Suprapubic skin (tissue), 4 donors: ENCODE results near the gene STRA6. TPM values are rescaled to one million over a fixed set of nuclear protein-coding genes. Genes with fewer than 3 reads are reported as not detected.

ENCODE experiments used
- DNase-seq, 2 donors: peaks; one replicate each; pipeline ENCODE4 v3.0.0-alpha.2; 2019; ENCODE audit warnings: low spot score in 2 of 2
- H3K27ac ChIP-seq: fragments of 200-600 bp; sonication (generic); one replicate; pipeline ENCODE4 v1.5.1; 2019
- H3K27me3 ChIP-seq: fragments of 200-600 bp; sonication (generic); one replicate; pipeline ENCODE4 v1.5.1; 2019
- H3K36me3 ChIP-seq: fragments of 200-600 bp; sonication (generic); one replicate; pipeline ENCODE4 v1.5.1; 2019
- H3K4me1 ChIP-seq: fragments of 200-600 bp; sonication (generic); one replicate; pipeline ENCODE4 v1.5.1; 2019
- H3K4me3 ChIP-seq: fragments of 200-600 bp; sonication (generic); one replicate; pipeline ENCODE4 v1.5.1; 2019; ENCODE audit warnings: mild to moderate bottlenecking
- H3K9me3 ChIP-seq: fragments of 200-600 bp; sonication (generic); one replicate; pipeline ENCODE4 v1.5.1; 2019
- CTCF ChIP-seq, 2 donors: fragments of 200-600 bp in 1 of 2; fragments of 450-650 bp in 1 of 2; sonication (generic) in 1 of 2; IDR thresholded peaks; one replicate each; pipeline ENCODE4 v1.5.1; 2016 to 2019; ENCODE audit warnings: antibody characterized with exemption in 2 of 2, mild to moderate bottlenecking in 1 of 2, moderate library complexity in 1 of 2
- EP300 ChIP-seq: sonication (generic); formaldehyde crosslinking; IDR thresholded peaks from one replicate; pipeline ENCODE4 v1.6.1; 2017; ENCODE audit warnings: antibody characterized with exemption
- POLR2A ChIP-seq, 2 donors: fragments of 450-650 bp; IDR thresholded peaks; one replicate each; pipeline ENCODE4 v1.6.1; 2017; ENCODE audit warnings: antibody characterized with exemption in 2 of 2, mild to moderate bottlenecking in 2 of 2, moderate library complexity in 2 of 2
- POLR2AphosphoS5 ChIP-seq, 3 donors: sonication (generic); formaldehyde crosslinking; IDR thresholded peaks; one replicate each; pipeline ENCODE4 v1.6.1; 2017; ENCODE audit warnings: antibody characterized with exemption in 3 of 3
- whole genome bisulfite sequencing: methylation state at CpG from one replicate; pipeline ENCODE4 v1.1.5; 2018; 5-methylcytosine and 5-hydroxymethylcytosine counted together
- total RNA-seq, 4 donors: library from RNA; depleted of rRNA; stranded (reverse); fragments of >200 nt; gene quantifications; one replicate each; pipeline ENCODE4 v1.1.0, GENCODE V29; 2016

The STRA6 gene
- total RNA-seq, 4 donors from 2014 or later: 0.26 to 0.39 TPM; not detected in 2

DNA sequence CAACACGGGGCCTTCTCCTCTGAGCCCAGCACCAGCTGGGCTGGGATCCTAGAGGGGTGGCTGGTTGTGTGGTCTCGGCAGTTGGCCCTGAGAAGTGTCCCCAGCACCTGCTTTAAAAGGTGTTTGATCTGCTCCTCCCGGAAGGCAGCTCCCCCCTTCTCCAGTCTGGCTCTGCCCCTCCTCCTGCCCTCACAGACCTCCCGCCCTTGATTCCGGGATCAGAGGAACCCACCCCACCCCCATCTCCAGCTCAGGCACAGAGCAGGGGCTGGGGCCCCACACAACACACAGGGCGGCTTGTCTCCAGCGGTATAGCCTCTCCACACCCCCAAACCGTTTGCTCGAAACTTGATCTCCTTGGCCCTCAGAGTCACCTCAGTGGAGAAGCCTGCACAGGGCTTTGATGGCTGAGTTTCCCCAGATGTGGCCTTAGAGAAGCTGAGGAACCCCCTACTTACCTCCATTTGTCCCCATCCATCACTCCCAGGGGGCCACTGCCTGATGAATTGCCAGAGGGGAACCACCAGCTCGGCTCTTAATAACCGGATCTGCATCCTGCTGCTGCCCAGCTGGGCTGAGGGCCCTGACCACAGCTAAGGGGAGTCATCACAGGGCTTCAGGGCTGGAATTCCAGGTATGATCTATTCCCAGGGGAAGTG, 6.4 kb upstream of the STRA6 start:
- H3K9me3 ChIP-seq: no peaks in the 10 kb centered on the region
- no peak overlapping the region for H3K27ac ChIP-seq
- 47% methylated on average over 9 of the region's 11 CpGs for WGBS
- H3K4me1 ChIP-seq: peaks cover under 1% of the 10 kb centered on the region
- TF ChIP-seq POLR2A (IDR thresholded peaks at IDR 0.05) (no peak), CTCF (IDR thresholded peaks at IDR 0.05) (no peak), POLR2AphosphoS5 (IDR thresholded peaks at IDR 0.05) (no peak), EP300 (no peak)
- no peaks in the 10 kb centered on the region for H3K36me3 ChIP-seq
- DNase-seq: no peak
- H3K27me3 ChIP-seq: peaks cover 18% of the 10 kb centered on the region
- H3K4me3 ChIP-seq: no peak overlapping the region

DNA sequence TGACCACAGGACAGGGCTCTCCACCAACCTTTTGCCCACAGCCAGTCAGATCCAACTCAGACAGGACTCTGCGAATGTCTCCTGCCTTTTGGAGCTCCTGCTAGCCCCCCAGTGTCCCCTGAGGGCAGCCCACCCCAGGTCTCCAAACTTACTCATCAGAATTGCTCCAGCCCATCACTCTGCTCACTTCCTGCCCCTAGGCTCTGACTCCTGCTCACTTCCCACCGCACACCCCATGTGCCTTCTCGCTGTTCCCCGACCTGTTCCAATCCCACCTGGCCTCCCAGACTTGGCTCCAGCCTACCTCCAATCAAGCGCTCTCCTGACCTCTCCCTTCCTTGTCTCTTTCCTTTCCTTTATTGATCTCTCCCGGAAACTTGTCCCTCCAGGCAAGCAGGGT, 5.9 kb upstream of the STRA6 start:
- WGBS: 42% methylated on average over 6 of the region's 6 CpGs
- TF ChIP-seq POLR2AphosphoS5 (IDR thresholded peaks at IDR 0.05) (no peak), CTCF (IDR thresholded peaks at IDR 0.05) (no peak), POLR2A (IDR thresholded peaks at IDR 0.05) (no peak), EP300 (no peak)

DNA sequence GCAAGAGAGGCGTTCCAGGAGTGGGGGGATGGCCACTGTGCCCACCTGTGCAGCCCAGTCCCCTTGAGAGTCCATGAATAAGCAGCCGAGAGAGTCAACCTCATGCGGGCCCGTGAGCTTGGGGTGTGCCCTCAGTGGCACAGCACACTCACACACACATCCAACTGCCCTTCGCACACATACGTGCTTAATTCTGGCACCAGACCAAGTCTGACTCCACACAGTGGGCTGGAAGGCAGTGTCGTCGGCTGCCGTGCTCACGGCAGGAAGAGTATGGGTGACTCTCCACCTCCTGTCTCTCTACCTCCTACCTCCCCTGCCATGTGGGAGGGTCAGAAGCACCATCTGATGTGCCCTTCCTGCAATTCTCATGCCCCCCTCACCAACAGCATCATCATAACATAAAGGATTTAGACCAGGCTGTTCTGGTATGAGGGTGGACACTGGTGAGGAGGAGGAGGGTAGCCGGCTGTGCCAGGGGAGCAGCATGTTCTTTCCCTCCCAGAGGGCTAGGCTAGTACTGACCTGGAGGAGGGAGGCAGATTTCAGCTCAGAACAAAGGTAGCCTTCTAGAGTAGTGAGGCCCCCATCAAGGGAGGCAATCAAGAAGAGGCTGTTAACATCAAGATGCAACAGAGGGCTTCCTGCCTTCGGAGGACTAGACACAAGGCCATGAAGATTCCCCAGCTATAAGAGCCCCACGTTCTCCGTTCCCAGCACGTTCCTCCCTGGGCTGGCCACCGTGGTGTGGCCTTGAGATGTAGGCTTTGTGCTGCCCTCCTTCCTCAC, 5.3 kb upstream of the STRA6 start:
- no peak for DNase-seq
- TF ChIP-seq EP300: no peak
- TF ChIP-seq CTCF (IDR thresholded peaks at IDR 0.05): no peak
- no peak for TF ChIP-seq POLR2A (IDR thresholded peaks at IDR 0.05)
- TF ChIP-seq POLR2AphosphoS5 (IDR thresholded peaks at IDR 0.05): no peak
- no peaks in the 10 kb centered on the region for H3K36me3 ChIP-seq
- WGBS: 67% methylated on average over 15 of the region's 16 CpGs
- H3K27ac ChIP-seq: no peak overlapping the region
- no peak overlapping the region for H3K4me3 ChIP-seq
- no peaks in the 10 kb centered on the region for H3K9me3 ChIP-seq
- peaks cover 6% of the 10 kb centered on the region for H3K4me1 ChIP-seq
- H3K27me3 ChIP-seq: peaks cover 18% of the 10 kb centered on the region

More for the DNA sequence above, 5.9 kb upstream of the STRA6 start:
- DNase-seq: no peak
- Histone ChIP-seq H3K27ac (no peak overlapping the region), H3K4me1 (peaks cover 6% of the 10 kb centered on the region), H3K9me3 (no peaks in the 10 kb centered on the region), H3K4me3 (no peak overlapping the region), H3K36me3 (no peaks in the 10 kb centered on the region), H3K27me3 (peaks cover 18% of the 10 kb centered on the region)

DNA sequence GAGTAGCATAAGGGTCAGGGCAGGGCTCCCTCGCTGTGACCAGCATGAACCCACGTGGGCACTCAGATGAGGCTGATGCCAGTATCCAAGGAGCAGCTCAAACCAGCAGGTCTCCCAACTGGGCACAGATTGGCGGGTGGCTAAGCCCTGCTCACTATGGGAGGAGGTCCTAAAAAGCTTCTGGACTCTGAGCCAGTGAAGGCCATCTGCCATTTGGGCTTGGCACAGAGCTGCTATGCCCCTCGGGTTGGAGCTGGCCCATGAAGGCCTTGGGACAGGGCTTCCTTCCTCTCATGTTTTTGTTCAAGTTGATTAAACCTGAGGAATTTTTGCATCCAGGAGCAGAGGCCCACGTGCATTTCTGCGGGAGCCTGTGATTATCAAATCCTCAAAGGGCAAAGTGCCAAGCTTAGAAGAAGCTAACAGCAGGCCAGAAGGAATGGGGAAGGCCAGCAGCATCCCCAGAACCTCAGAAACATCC, 4.3 kb upstream of the STRA6 start:
- H3K9me3 ChIP-seq: no peaks in the 10 kb centered on the region
- 30% methylated on average over 2 of the region's 6 CpGs for WGBS
- TF ChIP-seq EP300 (no peak), POLR2A (IDR thresholded peaks at IDR 0.05) (no peak), POLR2AphosphoS5 (IDR thresholded peaks at IDR 0.05) (no peak), CTCF (IDR thresholded peaks at IDR 0.05) (no peak)
- DNase-seq: no peak
- H3K36me3 ChIP-seq: no peaks in the 10 kb centered on the region
- H3K27me3 ChIP-seq: peaks cover 26% of the 10 kb centered on the region
- no peak overlapping the region for H3K4me3 ChIP-seq
- H3K27ac ChIP-seq: no peak overlapping the region
- peaks cover 10% of the 10 kb centered on the region for H3K4me1 ChIP-seq

DNA sequence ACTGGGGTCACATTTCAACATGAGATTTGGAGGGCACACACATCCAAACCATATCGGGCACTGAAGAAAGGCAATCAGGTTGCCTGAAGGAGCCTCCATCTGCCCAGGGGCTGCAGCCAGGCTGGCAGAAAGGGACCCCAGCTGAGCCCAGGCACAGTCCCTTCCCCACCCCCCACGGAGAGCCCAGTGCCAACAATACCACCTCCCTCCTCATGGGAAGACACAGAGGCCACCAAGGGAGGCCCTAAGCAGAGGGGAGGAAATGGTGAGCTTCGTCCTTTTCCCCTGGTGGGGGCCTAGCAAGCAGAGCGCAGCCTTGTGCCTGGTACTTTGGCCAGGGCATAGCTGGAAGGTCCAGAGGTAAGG, 3.0 kb upstream of the STRA6 start:
- no peak for DNase-seq
- Histone ChIP-seq H3K4me3 (no peak overlapping the region), H3K36me3 (no peaks in the 10 kb centered on the region), H3K27ac (no peak overlapping the region), H3K4me1 (peaks cover 22% of the 10 kb centered on the region), H3K27me3 (peaks cover 26% of the 10 kb centered on the region), H3K9me3 (no peaks in the 10 kb centered on the region)
- 83% methylated on average over 4 of the region's 4 CpGs for whole genome bisulfite sequencing
- no peak for TF ChIP-seq CTCF (IDR thresholded peaks at IDR 0.05)
